ENCODE data around the gene ANGPTL8. TPM values are rescaled to one million over a fixed set of nuclear protein-coding genes. Genes with fewer than 3 reads are reported as not detected.

ANGPTL8 gene
- total and polyA plus RNA-seq, 2 of the 13 experiments (the other 11 are each of a cell fraction or from before 2014, with no cell fraction given): 27.3 to 243 TPM

- no peak overlapping the region for H3K4me3 ChIP-seq (replicated peaks in 1 of 3; ENCODE audit: insufficient read depth in 1 of 3, low read depth in 2 of 3, low read length in 3 of 3)
- DNase-seq (ENCODE audit: low spot score) (no peak), ATAC-seq (no peak), FAIRE-seq (no peak)
- no peak overlapping the region for H2AFZ ChIP-seq (ENCODE audit: low read length)
- ChIA-PET POLR2A (no interaction called here), CTCF (ENCODE audit: low intra/inter-chr PET ratio, low total read pairs) (no interaction called here)
- peaks cover 3 to 16% of the 10 kb centered on the region in 2 experiments; a peak in 3 of 5 replicates for H3K36me3 ChIP-seq (replicated peaks in 1 of 2; ENCODE audit: control insufficient read depth in 1 of 2, insufficient read depth in 2 of 2, low read length in 2 of 2)
- no peak overlapping the region for H3K4me2 ChIP-seq (ENCODE audit: low read depth, low read length)
- in situ Hi-C loops (cut with HindIII; ENCODE audit: extremely low pct_ligation_motif_present, low pct_unique_long_range_greater_than_20kb): no loop called here
- H3K4me1 ChIP-seq (ENCODE audit: insufficient read depth, low read length): peaks cover 38% of the 10 kb centered on the region
- TF ChIP-seq ZEB1 (IDR thresholded peaks at IDR 0.05; ENCODE audit: insufficient replicate concordance, low read depth) (no peak), RBFOX2 (IDR thresholded peaks at IDR 0.05; ENCODE audit: low read depth, low read length) (peak; percentile 31; the same call in 1 of the 2 replicates), NFIC (IDR thresholded peaks at IDR 0.05; ENCODE audit: low read length) (no peak), ZNF770 (CRISPR knock-in tag; IDR thresholded peaks at IDR 0.05) (0 out of 2 replicates have a peak, but pooled peaks have one; percentile 33), ZFP36 (IDR thresholded peaks at IDR 0.05; ENCODE audit: borderline replicate concordance, low read depth, low read length, partially characterized antibody) (peak; percentile 66), ZNF260 (CRISPR knock-in tag; IDR thresholded peaks at IDR 0.05; ENCODE audit: borderline replicate concordance, low read depth) (no peak), POLR2AphosphoS5 (IDR thresholded peaks at IDR 0.05; ENCODE audit: low read depth, low read length) (peak; percentile 23; the same call in 1 of the 2 replicates), ZBTB7A (CRISPR knock-in tag; IDR thresholded peaks at IDR 0.05) (0 out of 2 replicates have a peak, but pooled peaks have one; percentile 18), ZNF747 (CRISPR knock-in tag; IDR thresholded peaks at IDR 0.05; ENCODE audit: borderline replicate concordance) (no peak), POLR2A (IDR thresholded peaks at IDR 0.05; ENCODE audit: insufficient read depth in 1 of 2, low read depth in 2 of 2, low read length in 2 of 2) (peak in 1 of 2 experiments; percentile 32; a peak in 1 of 4 replicates), ZNF629 (CRISPR knock-in tag; conservative IDR thresholded peaks at IDR 0.05) (peak; percentile 75)
- H3K9me3 ChIP-seq (ENCODE audit: low read length): no peaks in the 10 kb centered on the region
- WGBS (ENCODE audit: low lambda C conversion rate): 95% methylated on average over 4 of the region's 5 CpGs
- H3K27me3 ChIP-seq (ENCODE audit: control insufficient read depth in 1 of 2, insufficient read depth in 2 of 2, low read length in 2 of 2): no peaks in the 10 kb centered on the region
- H3K27ac ChIP-seq (ENCODE audit: extremely low read length, insufficient read depth, low read length): no peak overlapping the region
- no TSS peak for BruUV-seq (replicated peaks)
- intact Hi-C loops (cut with micrococcal nuclease; ENCODE audit: unreplicated experiment): no loop called here
- peaks cover 4% of the 10 kb centered on the region for H3K79me2 ChIP-seq (ENCODE audit: insufficient read depth, low read length)
- no peak overlapping the region for H3K9ac ChIP-seq (ENCODE audit: insufficient read depth, low read depth, low read length)
- no peaks in the 10 kb centered on the region; the same call in 1 of the 2 replicates for H4K20me1 ChIP-seq (ENCODE audit: insufficient read depth, low read length)
These were observed 5.6 kb downstream of the ANGPTL8 start for GRCh38 chr19:11244846-11245589.

All from HepG2 (cell line).